ENCODE results near the gene WDR82. TPM values are rescaled to one million over a fixed set of nuclear protein-coding genes. Genes with fewer than 3 reads are reported as not detected.

Gene WDR82
- total and polyA plus RNA-seq, 2 of the 8 experiments (the other 6 are each of a cell fraction or from before 2014, with no cell fraction given), result 33.5 to 82.7 TPM

GRCh38 chr3:52253314-52254304 lies 24.8 kb downstream of the WDR82 start (continued):
- TF ChIP-seq SAP30 (IDR thresholded peaks at IDR 0.05; ENCODE audit: insufficient read depth, insufficient replicate concordance, low read length) (no peak), POU5F1 (IDR thresholded peaks at IDR 0.05; ENCODE audit: low read depth, low read length) (no peak)
